Measurements from ENCODE around the gene TNS4.

Gene TNS4

GRCh38 chr17:40490982-40491381 lies 10.4 kb downstream of the TNS4 start:
- no peak for DNase-seq

GRCh38 chr17:40490289-40490853 lies 11.1 kb downstream of the TNS4 start:
- peak; percentile 74 for DNase-seq

GRCh38 chr17:40487371-40488020 lies 13.9 kb downstream of the TNS4 start:
- DNase-seq: no peak

- no peak for DNase-seq
These were observed 14.7 kb downstream of the TNS4 start for GRCh38 chr17:40486522-40487370.

GRCh38 chr17:40485851-40486521 lies 15.4 kb downstream of the TNS4 start:
- DNase-seq: no peak

- DNase-seq: no peak
These were observed 16.4 kb downstream of the TNS4 start for GRCh38 chr17:40484973-40485530.

- DNase-seq: no peak
These were observed 17.0 kb downstream of the TNS4 start for GRCh38 chr17:40484285-40484972.

- DNase-seq: no peak
These were observed 17.7 kb downstream of the TNS4 start for GRCh38 chr17:40483679-40484078.

GRCh38 chr17:40482722-40483121 lies 18.7 kb downstream of the TNS4 start:
- no peak for DNase-seq

GRCh38 chr17:40481106-40481505 lies 20.3 kb downstream of the TNS4 start:
- no peak for DNase-seq

- no peak for DNase-seq
These were observed 20.9 kb downstream of the TNS4 start for GRCh38 chr17:40480501-40481003.

- no peak for DNase-seq
These were observed 21.5 kb downstream of the TNS4 start for GRCh38 chr17:40479754-40480480.

GRCh38 chr17:40478486-40478885 lies 22.9 kb downstream of the TNS4 start:
- DNase-seq: no peak

GRCh38 chr17:40477796-40478195 lies 23.6 kb downstream of the TNS4 start:
- no peak for DNase-seq

GRCh38 chr17:40475234-40475908 lies 26.1 kb downstream of the TNS4 start:
- no peak for DNase-seq

- DNase-seq: no peak
These were observed 26.9 kb downstream of the TNS4 start for GRCh38 chr17:40474419-40475002.

GRCh38 chr17:40473573-40474365 lies 27.7 kb downstream of the TNS4 start:
- no peak for DNase-seq

GRCh38 chr17:40472733-40473452 lies 28.5 kb downstream of the TNS4 start:
- no peak for DNase-seq
